GM21619 (cell line): ENCODE measurements around the gene LRTM1.

ENCODE experiments used
- ATAC-seq: cut with Tn5 transposase; IDR thresholded peaks from one replicate; pipeline ENCODE4 v1.9.1; 2021; ENCODE audit not compliant: unreplicated experiment

LRTM1 gene

GRCh38 chr3:54940971-54941370 lies 13.1 kb upstream of the LRTM1 start:
- no peak for ATAC-seq

DNA sequence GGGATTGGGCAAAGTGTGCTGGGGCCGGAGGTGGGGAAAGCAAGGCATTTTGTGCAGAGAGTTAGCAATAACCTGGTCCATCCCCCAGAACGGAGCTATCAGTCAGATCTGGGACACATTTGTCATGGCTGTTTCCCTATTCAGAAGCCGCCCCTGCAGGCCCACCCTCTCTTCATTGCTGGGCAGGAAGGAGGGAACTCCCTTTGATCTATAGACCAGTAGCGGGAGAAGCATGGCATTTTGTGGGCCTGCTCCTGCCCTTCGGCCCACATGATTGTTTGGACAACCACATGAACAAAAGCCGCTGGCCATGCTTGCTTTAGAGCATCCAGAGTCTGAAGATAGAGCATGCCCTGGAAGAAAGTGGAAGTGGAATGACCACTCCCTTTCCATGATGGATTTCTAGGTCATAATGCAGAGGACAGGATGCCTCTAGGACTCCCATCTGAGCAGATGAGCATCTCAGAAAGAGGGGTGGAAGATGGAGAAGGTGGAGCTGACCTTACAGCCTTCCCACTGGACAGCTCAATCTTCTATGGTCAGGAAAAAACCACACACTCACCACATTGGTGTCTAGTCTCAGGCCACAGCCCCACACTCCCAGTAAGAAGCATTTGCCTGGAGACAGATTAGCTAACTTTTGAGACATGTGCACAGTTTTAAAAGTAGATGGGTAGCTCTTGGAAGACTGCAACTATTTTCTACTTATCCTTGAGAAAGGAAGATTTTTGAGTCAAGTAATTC lies 11.9 kb upstream of the LRTM1 start:
- ATAC-seq: no peak

DNA sequence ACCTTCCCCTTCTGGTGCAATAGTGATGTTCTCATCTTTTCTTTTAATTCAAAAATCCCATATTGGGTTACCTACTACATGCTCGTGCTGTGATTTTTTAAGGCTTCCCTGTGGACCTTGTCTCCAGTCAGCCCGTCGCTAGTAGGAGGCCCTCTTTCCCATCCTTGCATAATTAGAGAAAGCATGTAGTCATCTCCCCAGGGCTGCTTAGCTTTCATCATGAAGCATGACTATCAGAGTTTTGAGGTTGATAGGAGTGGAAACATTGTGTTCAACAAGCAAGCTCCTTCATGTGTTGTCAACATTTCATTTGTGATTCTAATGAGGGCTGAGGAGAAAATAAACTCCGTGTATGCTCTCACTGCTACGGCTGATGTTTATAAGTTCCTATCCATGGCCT lies 8.7 kb upstream of the LRTM1 start:
- ATAC-seq: no peak

DNA sequence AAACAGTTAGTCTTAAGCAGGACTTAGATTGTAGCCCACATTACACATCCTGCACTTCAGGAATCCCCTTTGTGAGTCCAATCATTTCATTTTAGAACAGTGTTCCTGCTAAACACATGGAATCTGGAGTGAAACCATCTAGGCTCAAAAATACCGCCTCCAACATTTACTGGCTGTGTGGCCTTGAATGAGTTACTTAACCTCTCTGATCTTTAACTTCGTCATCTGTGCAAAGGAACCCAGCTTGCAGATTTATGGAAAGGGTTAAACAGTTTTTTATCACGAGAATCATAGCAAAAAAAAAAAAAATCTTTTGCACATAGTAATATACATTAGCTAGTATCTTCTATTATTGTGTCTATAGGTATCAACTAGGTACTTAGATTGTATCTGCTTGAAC lies 8.0 kb upstream of the LRTM1 start:
- ATAC-seq: no peak

DNA sequence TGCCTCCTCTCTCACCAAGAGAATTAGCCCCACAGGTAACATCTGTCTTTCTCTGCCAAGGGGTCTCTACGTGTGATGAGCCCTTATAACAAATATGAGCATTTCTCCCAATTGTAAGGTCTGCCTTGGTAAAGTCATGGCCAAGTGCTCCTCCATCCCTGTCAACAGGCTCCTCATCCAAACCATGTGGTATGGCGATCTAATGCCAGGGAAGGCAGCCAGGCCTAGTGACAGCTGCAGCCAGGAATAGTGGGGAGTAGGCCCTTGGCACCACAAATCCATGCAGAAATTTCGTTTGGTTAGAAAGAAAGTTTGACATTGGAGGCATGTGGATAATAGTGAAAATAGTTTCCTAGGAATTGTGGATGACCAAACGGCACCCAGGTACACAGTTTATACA lies 4.7 kb upstream of the LRTM1 start:
- ATAC-seq: no peak

DNA sequence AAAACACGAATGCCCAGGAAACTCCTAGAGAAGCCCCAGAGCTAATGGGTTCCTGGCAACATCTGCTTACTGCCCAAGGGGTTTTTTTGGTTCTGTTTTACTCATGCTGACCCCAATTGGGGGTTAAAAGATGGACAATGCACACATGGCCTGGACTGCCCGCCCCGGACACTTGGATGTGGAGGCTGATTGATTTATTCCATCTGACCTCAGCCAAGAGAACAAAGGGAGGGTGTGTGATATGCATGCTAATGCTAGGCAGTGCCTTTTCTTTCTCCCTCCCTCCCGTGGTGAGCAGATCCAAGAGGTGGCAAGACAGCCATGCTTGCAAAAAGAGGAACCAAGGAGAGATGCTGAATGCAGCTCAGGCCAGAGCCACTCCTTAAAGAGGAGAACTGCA lies 3.3 kb upstream of the LRTM1 start:
- no peak for ATAC-seq

- no peak for ATAC-seq
Measured at GRCh38 chr3:54918516-54918915, 9.3 kb downstream of the LRTM1 start.

DNA sequence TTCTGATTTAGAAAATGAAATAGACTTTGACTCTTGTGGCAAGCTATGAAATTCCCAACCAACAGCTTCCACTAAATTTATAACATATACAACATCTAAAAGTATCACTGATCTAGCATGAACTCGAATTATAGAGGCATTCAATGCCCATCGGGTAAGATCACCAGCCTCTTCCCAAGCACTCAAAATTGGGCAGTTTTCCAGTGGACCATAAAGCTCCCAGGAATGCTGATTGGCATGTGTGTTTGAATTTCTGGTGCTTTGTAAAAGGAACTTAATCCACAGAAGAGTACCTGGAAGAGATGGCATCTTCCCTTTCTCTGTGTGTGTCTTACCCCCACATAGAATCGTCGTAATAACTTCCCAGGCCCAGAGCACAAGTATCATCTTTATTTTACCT lies 10.0 kb downstream of the LRTM1 start:
- ATAC-seq: no peak

DNA sequence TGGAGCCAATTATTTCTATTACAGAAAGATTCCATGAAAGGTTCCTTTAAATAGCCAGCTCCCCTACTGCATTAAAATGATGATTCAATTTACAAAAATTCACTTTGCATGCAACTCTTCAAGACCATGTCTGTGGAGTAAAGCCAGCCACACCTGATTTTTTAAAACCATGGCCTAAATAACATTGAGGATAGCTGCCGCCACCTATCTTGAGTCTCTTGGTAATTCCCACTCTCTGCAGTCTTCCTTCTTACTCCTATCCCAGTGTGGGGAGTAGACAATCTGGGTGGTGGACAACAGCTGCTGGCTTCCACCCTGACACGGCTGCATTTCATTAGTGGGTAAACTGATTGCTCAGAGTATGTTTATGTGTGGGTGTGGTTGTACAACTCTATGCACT lies 10.7 kb downstream of the LRTM1 start:
- ATAC-seq: no peak

DNA sequence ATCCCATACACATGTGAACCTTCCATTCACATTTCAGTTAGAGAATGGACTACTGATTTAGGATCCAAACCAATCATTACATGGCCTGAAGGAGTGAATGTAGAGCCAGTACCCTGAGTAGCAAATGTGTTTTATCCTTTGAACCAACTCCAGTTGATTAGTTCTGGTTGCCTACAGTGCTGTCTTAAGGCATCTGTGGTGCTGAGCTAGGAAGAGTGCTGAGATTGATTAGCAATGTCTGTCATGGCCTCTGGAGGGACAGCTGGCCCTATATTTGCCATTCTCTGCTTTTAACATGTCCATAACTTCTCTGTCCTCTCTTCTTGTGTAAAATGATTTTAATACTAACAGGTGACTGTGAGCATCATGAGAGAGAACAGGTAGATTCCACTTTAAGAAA lies 11.1 kb downstream of the LRTM1 start:
- ATAC-seq: no peak

DNA sequence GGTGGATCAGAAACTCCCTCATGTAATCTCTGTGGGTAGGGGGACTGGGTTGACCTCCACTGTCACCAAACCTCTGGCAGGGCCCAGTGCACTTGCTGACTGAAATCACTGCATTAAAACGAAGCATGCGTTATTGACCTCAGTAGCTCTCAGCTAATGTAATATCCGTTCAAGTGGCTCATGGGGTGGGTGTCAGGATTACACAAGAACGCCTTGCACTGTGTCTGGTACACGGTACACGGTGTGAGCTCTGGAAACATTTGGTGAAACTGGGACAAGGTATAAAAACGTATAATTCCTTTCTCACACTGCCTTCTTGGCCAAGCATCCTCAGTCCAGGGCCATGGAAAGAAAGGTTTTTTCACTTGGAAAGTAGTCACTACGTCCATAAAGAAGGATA lies 11.9 kb downstream of the LRTM1 start:
- no peak for ATAC-seq

GRCh38 chr3:54915181-54915580 lies 12.7 kb downstream of the LRTM1 start:
- ATAC-seq: no peak

DNA sequence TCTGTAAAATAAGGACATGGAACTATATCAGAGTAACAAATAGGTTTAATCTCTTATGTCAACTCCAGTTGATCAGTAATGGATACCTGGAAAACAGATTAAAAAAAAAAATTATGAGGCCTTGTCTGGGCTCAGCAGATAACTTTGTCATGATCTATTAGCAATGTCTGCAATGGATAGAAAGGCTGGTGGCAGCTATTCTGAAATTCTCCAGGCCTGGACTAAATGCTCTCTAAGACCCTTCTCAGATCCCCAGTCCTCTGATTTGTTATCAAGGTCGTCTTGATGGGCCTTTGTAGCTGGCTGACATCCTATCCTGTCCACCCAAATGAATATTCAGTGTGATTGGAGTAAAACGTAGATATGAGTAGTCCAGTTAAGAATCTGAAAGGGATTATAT lies 13.7 kb downstream of the LRTM1 start:
- ATAC-seq: no peak

DNA sequence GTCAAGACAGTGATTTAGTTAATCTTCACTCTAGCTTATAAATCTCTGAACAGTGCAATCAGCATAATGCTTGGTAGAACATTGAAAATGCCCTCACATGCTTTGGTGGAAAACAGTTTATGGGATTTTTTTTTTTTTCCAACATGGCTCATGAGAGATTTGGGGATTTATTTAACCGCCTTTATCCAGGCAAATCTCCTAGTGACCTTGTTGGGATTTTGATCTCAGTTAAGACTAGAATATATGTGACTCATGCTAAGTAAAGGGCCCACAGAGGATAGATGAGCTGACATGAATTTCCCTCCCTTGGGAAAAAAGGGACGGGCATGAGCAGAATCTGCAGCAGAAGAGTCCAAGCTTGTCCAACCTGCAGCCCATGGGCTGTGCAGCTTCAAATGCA lies 18.7 kb downstream of the LRTM1 start:
- no peak for ATAC-seq

- no peak for ATAC-seq
Measured at GRCh38 chr3:54906763-54907162, 21.1 kb downstream of the LRTM1 start.

GRCh38 chr3:54905920-54906319 lies 21.9 kb downstream of the LRTM1 start:
- no peak for ATAC-seq

GRCh38 chr3:54905261-54905888 lies 22.5 kb downstream of the LRTM1 start:
- ATAC-seq: no peak

DNA sequence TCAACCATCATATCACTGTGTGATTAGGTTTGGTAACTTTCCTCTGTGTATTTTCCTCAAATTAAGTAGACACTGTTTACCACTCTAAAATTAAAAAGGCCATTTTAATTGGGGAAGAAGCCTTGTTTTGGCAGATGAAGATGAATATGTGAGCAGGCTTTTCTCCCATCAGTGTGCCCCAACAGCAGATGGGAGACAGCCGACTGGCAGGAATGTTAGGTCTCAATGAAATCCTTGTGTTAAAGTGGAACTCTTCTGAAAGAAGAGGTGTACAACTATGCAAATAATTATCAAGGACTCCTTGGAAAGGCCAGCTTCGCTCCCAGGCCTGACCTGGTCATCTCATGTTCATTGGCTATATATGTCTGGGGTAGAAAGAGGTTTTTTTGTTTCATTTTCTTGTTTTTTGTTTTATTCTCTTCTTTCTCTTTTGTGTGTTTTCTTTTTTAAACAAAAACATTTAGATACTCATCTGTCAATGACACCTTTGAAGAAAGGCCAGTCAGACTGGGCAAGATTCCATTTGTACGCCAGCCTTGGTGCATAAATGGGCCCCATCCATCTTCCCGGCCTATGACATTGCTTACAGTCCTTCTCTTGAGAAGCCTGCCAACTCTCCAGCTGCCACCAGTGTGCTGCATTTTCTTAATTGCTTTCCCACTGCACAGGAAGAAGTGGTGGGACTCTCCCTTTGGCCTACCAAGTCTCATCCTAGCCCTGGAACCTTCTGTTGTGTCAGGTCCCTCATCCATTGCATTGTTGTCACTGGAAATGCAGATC lies 25.8 kb downstream of the LRTM1 start:
- ATAC-seq: no peak

GRCh38 chr3:54900838-54901591 lies 26.8 kb downstream of the LRTM1 start:
- no peak for ATAC-seq

DNA sequence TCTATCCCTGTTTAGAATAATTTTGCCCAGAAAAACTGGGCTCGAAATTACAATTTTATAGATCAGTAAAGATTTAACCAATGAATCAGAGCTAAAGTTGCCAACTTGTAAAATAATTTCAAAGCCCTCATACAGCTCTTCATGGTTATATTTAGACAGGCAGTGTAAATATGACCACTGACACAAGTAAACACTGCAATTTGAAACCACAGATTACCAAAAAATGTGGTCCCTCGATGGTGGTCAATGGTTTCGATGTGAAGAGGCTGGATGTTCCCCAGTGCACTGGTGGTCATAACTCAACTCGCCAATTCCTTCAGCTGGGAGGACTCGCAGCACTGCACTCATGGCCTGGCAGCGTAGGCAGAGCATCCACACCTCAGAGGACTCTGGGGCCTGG lies 28.6 kb downstream of the LRTM1 start:
- no peak for ATAC-seq

- ATAC-seq: no peak
Measured at GRCh38 chr3:54897028-54897711, 30.7 kb downstream of the LRTM1 start.
